HG02678 (cell line): ENCODE results near the gene ALPL.

Source experiments
- ATAC-seq: cut with Tn5 transposase; IDR thresholded peaks from one replicate; pipeline ENCODE4 v1.9.1; 2021; ENCODE audit warnings: mild to moderate bottlenecking, moderate library complexity; ENCODE audit not compliant: unreplicated experiment

The ALPL gene

GRCh38 chr1:21596174-21596573, 87.0 kb downstream of the ALPL start:
- ATAC-seq: no peak

GRCh38 chr1:21596628-21597027, 87.4 kb downstream of the ALPL start:
- ATAC-seq: no peak

GRCh38 chr1:21597753-21598152, 88.5 kb downstream of the ALPL start:
- no peak for ATAC-seq

DNA sequence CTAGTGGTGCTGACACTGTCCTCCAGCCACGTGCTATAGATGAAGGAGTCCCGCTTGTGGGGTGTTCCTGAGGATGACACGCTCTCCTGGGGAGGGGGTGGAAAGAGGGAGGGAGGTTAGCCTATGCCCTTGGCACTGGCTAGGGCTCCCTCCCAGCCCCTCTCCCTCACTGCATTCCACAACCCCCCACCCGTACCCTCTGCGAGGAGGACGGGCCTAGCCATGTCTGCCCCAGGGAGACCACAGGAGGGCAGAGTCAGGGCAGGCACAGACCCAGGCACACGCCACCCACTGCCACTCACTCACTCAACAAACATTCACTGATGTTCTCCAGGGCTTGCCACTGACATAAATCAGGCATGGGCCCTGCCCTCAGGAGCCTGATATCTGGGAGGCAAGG, 89.2 kb downstream of the ALPL start:
- ATAC-seq: no peak

DNA sequence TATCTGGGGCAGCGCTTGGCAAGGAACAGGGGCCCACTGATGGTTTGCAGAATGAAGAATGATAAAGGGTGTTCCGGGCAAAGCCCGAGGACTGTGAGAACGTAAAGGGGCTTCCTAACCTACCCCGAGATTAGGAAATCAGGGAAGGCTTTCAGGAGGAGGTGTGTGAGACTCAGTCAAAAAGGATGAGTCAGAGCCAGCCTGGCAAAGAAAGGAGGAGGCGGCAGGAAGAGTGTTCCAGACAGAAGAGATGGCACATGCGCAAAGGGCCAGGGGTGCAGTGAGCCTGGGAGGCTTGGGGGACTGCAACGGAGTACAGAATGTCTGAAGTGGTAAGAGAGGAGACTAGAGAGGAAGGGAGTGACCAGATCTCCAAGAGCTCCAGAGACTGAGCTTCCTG, 89.7 kb downstream of the ALPL start:
- ATAC-seq: no peak

GRCh38 chr1:21599402-21599801, 90.2 kb downstream of the ALPL start:
- ATAC-seq: no peak

GRCh38 chr1:21601278-21602048, 92.2 kb downstream of the ALPL start:
- ATAC-seq: no peak

- ATAC-seq: no peak
Observed at GRCh38 chr1:21603177-21604138, 94.2 kb downstream of the ALPL start.

GRCh38 chr1:21604208-21604957, 95.2 kb downstream of the ALPL start:
- ATAC-seq: no peak

DNA sequence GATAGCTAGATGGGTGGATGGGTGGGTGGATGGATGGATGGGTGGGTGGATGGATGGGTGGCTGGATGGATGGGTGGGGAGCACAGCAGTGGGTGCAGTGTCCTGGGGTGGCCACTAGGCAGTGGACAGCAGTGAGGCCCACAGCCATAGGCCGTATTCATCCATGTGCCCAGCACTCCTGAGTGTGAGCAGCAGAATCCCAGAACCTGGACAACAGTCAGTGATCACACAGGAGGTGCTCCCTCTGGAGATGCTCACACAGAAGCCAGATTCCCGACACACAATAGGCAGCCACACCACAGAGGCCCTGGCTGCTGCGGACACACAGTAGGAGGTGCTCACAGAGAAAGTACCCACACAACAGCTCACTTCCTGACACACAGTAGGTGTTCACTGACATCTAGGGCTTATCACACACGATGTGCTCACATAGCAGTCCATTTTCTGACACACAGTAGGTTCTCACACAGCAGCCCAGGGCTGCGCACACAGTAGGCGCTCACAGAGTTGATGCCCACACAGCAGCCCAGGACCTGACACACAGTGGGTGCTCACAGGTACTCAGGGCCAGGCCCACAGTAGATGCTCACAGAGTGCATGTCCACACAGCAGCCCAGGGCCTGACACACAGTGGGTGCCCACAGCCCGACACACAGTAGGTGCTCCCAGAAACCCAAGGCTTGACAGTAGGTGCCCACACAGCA, 95.9 kb downstream of the ALPL start:
- ATAC-seq: no peak

- no peak for ATAC-seq
Observed at GRCh38 chr1:21605964-21606705, 96.9 kb downstream of the ALPL start.

GRCh38 chr1:21607549-21608529, 98.6 kb downstream of the ALPL start:
- no peak for ATAC-seq

DNA sequence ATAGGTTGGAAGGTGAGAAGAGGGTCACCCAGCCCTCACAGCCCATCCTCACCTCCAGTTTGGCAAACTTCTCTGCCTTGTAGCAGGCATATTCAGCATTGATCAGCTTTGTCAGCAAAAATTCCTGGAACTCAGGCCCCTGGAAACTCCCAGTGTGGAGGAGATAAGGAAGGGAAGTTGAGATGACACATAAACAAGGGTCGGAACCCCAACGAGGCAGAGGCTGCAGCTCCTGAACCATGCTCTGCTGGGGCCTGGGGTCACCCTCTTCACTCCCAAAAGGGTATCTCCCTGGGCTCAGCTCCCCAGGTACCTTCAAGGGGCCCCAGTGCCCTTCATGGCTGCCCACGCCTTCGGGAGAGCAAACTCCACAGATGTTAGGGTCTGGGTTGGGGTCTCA, 99.6 kb downstream of the ALPL start:
- ATAC-seq: no peak

- no peak for ATAC-seq
Observed at GRCh38 chr1:21610027-21610426, 100.8 kb downstream of the ALPL start.

DNA sequence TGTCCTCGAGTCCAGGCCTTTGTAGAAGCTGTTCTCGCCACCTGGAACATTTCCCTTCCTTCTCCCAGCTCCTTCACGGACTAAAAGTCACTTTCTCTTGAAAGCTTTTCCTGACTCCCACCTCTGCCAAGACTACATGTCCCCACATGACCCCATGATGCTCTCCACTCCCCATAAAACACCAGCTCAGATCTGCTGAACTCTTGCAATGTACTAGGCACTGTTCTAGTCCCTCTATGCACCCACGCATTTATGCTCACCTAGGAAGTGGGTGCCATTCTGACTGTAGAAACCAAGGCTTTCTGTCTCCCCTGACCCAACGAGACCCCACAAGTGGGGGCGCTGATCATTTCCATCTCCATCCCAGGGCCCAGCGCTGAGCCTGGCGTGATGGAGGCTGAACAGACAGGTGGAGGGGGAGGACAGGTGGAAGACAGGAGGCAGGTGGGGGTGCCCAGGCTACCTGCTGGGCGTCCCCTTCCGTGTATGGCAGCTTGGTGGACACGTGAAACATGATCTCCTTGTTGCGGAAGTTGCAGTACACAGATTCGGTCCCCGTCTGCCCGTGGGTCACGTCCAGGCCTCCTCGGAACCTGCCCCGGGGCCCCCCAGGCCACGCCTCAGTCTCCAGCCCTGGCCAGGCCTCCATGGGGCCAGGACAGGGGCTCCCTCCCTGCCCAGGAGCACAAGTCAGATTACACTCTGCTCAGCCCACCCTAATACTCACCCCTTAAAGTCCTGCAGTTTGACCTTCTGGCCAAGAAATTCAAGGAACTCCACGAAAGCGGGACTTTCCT, 102.0 kb downstream of the ALPL start:
- ATAC-seq: no peak

GRCh38 chr1:21612057-21612456, 102.8 kb downstream of the ALPL start:
- ATAC-seq: no peak

DNA sequence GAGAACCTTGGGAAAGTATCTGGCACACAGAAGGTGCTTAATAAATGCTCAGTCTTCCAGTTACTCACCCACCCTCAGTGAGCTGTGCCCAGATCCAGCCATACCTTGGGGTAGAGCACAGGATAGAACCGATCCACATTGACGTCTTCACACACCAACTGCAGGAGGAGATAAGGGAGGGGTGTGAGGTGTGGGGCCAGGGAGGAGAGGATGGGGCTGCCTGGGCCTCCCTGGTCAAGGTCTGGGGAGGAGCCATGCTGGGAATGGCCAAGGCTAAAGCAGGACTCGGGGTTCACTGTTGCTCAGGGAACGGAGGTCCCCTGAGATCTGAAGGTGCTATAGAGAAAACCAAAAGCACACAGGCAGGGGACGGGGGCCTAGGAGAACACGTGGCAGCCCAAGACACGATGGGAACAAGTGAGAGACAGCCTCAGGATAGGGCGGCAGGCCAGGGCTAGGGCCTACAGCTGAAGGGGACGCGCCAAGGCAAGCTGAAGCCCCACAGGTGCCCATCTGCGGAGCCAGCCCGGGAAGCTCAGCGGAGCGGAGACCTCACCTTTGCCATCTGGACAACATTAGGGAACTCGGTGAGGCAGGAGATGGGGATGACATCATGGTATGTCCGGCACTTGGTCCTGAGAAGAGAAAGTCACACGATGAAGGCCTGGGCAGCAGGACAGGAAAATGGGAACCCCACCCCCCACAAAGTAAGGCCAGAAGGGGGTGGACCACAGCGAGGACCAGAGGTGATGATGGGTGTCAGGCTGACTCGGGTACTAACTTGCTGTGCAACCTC, 104.0 kb downstream of the ALPL start:
- ATAC-seq: no peak
